ENCODE data around the gene ADAP1. TPM values are rescaled to one million over a fixed set of nuclear protein-coding genes. Genes with fewer than 3 reads are reported as not detected.
A peak's percentile ranks its signal among the peaks of the same experiment; 100 is the strongest.
"Not testable (repeated sequence)": the region's sequence is repeated elsewhere in the genome, so short reads cannot be mapped to it uniquely, and the experiment has no call there.

ADAP1 gene, protein sequence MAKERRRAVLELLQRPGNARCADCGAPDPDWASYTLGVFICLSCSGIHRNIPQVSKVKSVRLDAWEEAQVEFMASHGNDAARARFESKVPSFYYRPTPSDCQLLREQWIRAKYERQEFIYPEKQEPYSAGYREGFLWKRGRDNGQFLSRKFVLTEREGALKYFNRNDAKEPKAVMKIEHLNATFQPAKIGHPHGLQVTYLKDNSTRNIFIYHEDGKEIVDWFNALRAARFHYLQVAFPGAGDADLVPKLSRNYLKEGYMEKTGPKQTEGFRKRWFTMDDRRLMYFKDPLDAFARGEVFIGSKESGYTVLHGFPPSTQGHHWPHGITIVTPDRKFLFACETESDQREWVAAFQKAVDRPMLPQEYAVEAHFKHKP
- polyA plus RNA-seq = 62.0 TPM
- long read RNA-seq, donor 1, partial matches to known transcripts = 0 of 8 reads
- long read RNA-seq, donor 1, other reads (novel, unspliced or antisense) = 0 of 8 reads
- long read RNA-seq, donor 2, transcript ADAP1-201 (11 exons, 2,363 nt) = major isoform, 14 of 18 reads
- long read RNA-seq, donor 2, partial matches to known transcripts = 0 of 18 reads
- long read RNA-seq, donor 2, other reads (novel, unspliced or antisense) = 0 of 18 reads
- long read RNA-seq, donor 3, transcript ADAP1-201 (11 exons, 2,363 nt) = major isoform, 14 of 17 reads
- long read RNA-seq, donor 3, partial matches to known transcripts = 0 of 17 reads
- long read RNA-seq, donor 3, other reads (novel, unspliced or antisense) = 0 of 17 reads
- long read RNA-seq, donor 4, partial matches to known transcripts = 0 of 2 reads
- long read RNA-seq, donor 4, other reads (novel, unspliced or antisense) = 0 of 2 reads
- long read RNA-seq, donor 5, transcript ADAP1-201 (11 exons, 2,363 nt) = major isoform, 6 of 9 reads
- long read RNA-seq, donor 5, partial matches to known transcripts = 0 of 9 reads
- long read RNA-seq, donor 5, other reads (novel, unspliced or antisense) = 0 of 9 reads
- long read RNA-seq, donor 6, transcript ADAP1-201 (11 exons, 2,363 nt) = major isoform, 13 of 22 reads
- long read RNA-seq, donor 6, partial matches to known transcripts = 0 of 22 reads
- long read RNA-seq, donor 6, other reads (novel, unspliced or antisense) = 5 of 22 reads
- long read RNA-seq, donor 7, transcript ADAP1-201 (11 exons, 2,363 nt) = major isoform, 5 of 7 reads
- long read RNA-seq, donor 7, partial matches to known transcripts = 0 of 7 reads
- long read RNA-seq, donor 7, other reads (novel, unspliced or antisense) = 0 of 7 reads
- long read RNA-seq, donor 8, transcript ADAP1-217 (11 exons, 2,118 nt) = minor isoform, 5 of 17 reads
- long read RNA-seq, donor 8, transcript ADAP1-201 (11 exons, 2,363 nt) = major isoform, 10 of 17 reads
- long read RNA-seq, donor 8, partial matches to known transcripts = 0 of 17 reads
- long read RNA-seq, donor 8, other reads (novel, unspliced or antisense) = 0 of 17 reads
- long read RNA-seq, donor 9, transcript ADAP1-201 (11 exons, 2,363 nt) = major isoform, 13 of 17 reads
- long read RNA-seq, donor 9, partial matches to known transcripts = 0 of 17 reads
- long read RNA-seq, donor 9, other reads (novel, unspliced or antisense) = 0 of 17 reads
- long read RNA-seq, donor 10, transcript ADAP1-217 (11 exons, 2,118 nt) = minor isoform, 5 of 16 reads
- long read RNA-seq, donor 10, transcript ADAP1-201 (11 exons, 2,363 nt) = major isoform, 10 of 16 reads
- long read RNA-seq, donor 10, partial matches to known transcripts = 0 of 16 reads
- long read RNA-seq, donor 10, other reads (novel, unspliced or antisense) = 0 of 16 reads
- long read RNA-seq, donor 11, transcript ADAP1-201 (11 exons, 2,363 nt) = major isoform, 6 of 10 reads
- long read RNA-seq, donor 11, partial matches to known transcripts = 0 of 10 reads
- long read RNA-seq, donor 11, other reads (novel, unspliced or antisense) = 0 of 10 reads

DNA sequence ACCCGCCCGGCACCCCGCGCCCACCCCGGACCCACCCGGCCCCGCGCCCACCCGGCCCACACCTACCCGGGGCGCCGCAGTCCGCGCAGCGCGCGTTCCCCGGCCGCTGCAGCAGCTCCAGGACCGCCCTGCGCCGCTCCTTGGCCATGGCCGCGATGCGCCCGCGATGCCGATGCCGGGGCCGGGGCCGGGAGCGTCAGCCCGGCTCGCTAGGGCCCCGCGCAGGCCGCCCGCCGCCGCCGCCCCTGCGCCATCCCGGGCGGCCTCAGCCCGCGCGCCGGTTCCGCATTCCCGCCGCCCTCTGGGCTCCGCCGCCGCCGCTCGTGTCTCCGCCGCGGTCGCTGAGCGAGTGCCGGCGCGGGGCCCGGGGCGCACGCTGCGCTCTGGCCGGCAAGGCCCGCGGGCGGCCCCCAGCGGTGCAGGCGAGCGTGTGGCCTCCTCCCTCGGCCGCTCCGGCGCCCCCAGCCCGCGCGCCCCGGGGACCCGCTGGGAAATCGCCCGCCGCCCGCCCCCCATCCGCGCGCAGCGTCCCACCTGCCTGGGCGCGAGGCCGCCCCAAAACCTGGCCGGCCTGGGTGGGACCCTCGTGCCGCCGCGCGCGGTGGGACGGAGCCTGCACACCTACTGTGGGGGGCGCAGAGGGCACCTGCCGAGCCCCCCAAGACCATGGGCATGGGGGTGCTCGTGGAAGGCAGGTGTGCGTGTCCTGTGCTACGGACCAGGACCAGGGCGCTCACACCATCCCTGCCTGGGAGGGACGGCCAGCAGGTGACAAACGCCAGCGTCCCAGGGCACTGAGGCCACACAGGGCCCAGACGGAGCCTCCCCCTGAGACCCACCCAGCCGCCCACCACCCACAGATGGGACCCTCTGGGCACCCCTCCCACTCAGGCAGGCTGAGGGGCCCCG lies at the start of gene ADAP1:
TSS of gene ADAP1 (minus strand) at position 351 of the 909 bp plus-strand sequence. CDS start at position 148, 203 bp downstream.
- Histone ChIP-seq H3K4me1 (ENCODE audit: control insufficient read depth, insufficient read depth, low read length) (peaks cover 27% of the 10 kb centered on the region), H3K4me3 (ENCODE audit: low read length) (peak within 1 kb of the TSS; percentile 40), H3K9me3 (ENCODE audit: control insufficient read depth, low read depth, low read length) (peaks cover 8% of the 10 kb centered on the region), H3K27me3 (ENCODE audit: control insufficient read depth, insufficient read depth, low read length) (peaks cover 4% of the 10 kb centered on the region), H3K36me3 (ENCODE audit: control insufficient read depth, insufficient read depth, low read length) (peaks cover under 1% of the 10 kb centered on the region), H3K27ac (ENCODE audit: low read length) (peak within 1 kb of the TSS; percentile 63)
- DNase-seq = peak; percentile 51 to 79
- WGBS (ENCODE audit: insufficient coverage, low lambda C conversion rate) = no CpG with 5 or more reads among the region's 115 CpGs

DNA sequence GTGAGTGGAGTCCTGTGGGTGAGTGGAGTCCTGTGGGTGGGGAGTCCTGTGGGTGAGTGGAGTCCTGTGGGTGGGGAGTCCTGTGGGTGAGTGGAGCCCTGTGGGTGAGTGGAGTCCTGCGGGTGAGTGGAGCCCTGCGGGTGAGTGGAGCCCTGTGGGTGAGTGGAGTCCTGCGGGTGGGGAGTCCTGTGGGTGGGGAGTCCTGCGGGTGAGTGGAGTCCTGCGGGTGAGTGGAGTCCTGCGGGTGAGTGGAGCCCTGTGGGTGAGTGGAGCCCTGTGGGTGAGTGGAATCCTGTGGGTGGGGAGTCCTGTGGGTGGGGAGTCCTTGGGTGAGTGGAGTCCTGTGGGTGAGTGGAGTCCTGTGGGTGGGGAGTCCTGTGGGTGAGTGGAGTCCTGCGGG lies 48.0 kb upstream of the ADAP1 start:
- H3K4me1 ChIP-seq (ENCODE audit: control insufficient read depth, insufficient read depth, low read length); H3K27ac ChIP-seq (ENCODE audit: low read length); DNase-seq; H3K4me3 ChIP-seq (ENCODE audit: low read length); H3K9me3 ChIP-seq (ENCODE audit: control insufficient read depth, low read depth, low read length); H3K27me3 ChIP-seq (ENCODE audit: control insufficient read depth, insufficient read depth, low read length); H3K36me3 ChIP-seq (ENCODE audit: control insufficient read depth, insufficient read depth, low read length): not testable (repeated sequence)
- no CpG with 5 or more reads among the region's 7 CpGs for WGBS (ENCODE audit: insufficient coverage, low lambda C conversion rate)

DNA sequence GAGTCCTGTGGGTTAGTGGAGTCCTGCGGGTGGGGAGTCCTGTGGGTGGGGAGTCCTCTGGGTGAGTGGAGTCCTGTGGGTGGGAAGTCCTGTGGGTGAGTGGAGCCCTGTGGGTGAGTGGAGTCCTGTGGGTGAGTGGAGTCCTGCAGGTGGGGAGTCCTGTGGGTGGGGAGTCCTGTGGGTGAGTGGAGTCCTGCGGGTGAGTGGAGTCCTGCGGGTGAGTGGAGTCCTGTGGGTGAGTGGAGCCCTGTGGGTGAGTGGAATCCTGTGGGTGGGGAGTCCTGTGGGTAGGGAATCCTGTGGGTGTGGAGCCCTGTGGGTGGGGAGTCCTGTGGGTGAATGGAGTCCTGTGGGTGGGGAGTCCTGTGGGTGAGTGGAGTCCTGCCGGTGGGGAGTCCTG lies 47.5 kb upstream of the ADAP1 start:
- H3K4me3 ChIP-seq (ENCODE audit: low read length); H3K4me1 ChIP-seq (ENCODE audit: control insufficient read depth, insufficient read depth, low read length); H3K9me3 ChIP-seq (ENCODE audit: control insufficient read depth, low read depth, low read length); H3K27me3 ChIP-seq (ENCODE audit: control insufficient read depth, insufficient read depth, low read length); H3K27ac ChIP-seq (ENCODE audit: low read length); H3K36me3 ChIP-seq (ENCODE audit: control insufficient read depth, insufficient read depth, low read length); DNase-seq: not testable (repeated sequence)
- WGBS (ENCODE audit: insufficient coverage, low lambda C conversion rate) = no CpG with 5 or more reads among the region's 4 CpGs

DNA sequence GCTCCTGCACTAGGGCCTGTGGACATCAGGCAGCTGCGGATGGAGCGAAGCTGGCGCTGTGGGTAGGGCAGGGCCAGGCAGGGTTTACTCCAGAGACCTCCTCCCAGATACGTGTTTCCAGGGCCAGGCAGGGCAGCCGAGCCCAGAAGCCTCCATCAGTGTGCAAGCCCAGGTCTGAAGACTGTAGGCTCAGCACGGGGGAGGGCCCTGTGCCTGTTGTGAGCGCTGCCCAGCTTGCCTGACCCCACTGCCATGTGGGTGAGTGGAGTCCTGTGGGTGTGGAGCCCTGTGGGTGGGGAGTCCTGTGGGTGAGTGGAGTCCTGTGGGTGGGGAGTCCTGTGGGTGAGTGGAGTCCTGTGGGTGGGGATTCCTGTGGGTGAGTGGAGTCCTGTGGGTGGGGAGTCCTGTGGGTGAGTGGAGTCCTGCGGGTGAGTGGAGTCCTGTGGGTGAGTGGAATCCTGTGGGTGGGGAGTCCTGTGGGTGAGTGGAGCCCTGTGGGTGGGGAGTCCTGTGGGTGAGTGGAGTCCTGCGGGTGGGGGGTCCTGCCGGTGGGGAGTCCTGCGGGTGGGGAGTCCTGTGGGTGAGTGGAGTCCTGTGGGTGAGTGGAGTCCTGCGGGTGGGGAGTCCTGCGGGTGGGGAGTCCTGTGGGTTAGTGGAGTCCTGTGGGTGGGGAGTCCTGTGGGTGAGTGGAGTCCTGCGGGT lies 46.7 kb upstream of the ADAP1 start:
- not testable (repeated sequence) for H3K4me3 ChIP-seq (ENCODE audit: low read length); H3K36me3 ChIP-seq (ENCODE audit: control insufficient read depth, insufficient read depth, low read length); H3K9me3 ChIP-seq (ENCODE audit: control insufficient read depth, low read depth, low read length); H3K4me1 ChIP-seq (ENCODE audit: control insufficient read depth, insufficient read depth, low read length); H3K27me3 ChIP-seq (ENCODE audit: control insufficient read depth, insufficient read depth, low read length); H3K27ac ChIP-seq (ENCODE audit: low read length); DNase-seq
- no CpG with 5 or more reads among the region's 14 CpGs for WGBS (ENCODE audit: insufficient coverage, low lambda C conversion rate)

DNA sequence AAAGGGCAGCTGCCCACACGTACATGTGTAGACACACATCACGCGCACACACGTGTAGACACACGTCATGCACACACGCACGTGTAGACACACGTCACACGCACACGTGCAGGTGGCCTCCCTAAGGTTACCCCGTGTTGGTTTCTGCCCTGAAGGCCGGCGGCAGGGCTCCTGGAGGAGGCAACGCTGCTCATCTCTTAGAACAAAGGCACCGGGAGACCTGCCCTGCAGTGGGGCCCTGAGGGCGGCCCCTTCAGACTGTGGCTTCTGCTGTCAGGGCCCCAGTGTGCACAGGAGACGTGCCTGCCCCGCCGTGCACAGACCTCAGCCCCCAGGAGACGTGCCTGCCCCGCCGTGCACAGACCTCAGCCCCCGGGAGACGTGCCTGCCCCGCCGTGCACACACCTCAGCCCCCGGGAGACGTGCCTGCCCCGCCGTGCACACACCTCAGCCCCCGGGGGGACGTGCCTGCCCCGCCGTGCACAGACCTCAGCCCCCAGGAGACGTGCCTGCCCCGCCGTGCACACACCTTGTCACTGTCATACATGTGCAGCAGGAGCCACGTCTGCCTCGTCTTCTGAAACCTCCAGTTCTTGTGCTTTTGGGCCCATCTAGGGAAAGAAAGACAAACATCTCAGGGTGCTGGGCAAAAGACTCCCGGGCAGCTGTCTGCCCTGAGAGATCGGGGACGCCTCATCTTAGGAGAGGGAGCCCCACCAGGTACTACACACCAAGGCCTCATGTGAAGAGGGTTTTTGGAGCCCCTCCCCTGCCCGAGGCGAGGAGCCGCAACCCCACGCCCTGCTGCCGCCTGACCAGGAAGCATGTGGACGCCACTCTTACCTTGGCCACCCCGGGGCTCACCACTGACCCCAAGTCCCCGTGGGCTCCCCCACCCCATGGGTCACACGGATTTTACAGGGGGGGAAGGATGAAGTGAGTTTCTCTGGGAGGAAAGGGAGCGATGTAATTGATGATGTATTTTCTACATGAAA lies 45.8 kb upstream of the ADAP1 start:
- no peaks in the 10 kb centered on the region for H3K27me3 ChIP-seq (ENCODE audit: control insufficient read depth, insufficient read depth, low read length)

DNA sequence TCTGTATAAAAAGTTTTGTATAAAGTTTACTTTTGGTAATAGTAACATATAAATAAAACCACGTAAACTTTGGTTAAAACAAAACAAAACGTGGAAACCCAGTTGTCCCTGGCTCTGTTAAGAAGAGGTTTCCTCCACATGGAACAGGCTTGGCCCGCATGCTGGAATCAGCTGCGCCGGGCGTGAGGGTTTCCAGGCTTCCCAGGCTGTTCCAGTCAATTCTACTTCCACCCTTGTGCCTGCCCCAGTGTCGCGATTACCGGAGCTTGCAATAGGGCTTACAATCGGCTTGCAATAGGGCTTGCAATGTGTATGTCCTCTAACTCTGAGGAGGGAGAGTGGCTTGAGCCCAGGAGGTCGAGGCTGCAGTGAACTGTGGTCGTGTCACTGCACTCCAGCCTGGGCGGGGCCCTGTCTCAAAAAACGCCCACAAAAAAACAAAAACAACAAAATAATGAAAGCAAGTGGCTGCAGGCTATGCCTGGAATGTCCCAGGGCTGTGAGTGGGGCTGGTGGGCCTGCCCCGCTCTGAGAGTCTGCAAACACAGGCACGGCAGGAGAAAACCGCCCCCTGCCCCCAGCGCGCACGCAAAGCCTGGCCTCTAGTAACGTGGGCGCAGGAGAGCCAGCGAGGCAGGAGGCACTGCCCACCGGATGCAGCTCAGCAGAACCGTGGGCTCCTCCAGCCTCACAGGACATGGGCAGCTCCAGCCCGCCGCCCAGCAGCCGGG lies 44.8 kb upstream of the ADAP1 start:
- no peak for DNase-seq
- Histone ChIP-seq H3K27me3 (ENCODE audit: control insufficient read depth, insufficient read depth, low read length) (no peaks in the 10 kb centered on the region), H3K36me3 (ENCODE audit: control insufficient read depth, insufficient read depth, low read length) (peaks cover 10% of the 10 kb centered on the region), H3K27ac (ENCODE audit: low read length) (no peak overlapping the region), H3K9me3 (ENCODE audit: control insufficient read depth, low read depth, low read length) (no peaks in the 10 kb centered on the region), H3K4me3 (ENCODE audit: low read length) (no peak overlapping the region), H3K4me1 (ENCODE audit: control insufficient read depth, insufficient read depth, low read length) (peaks cover 6% of the 10 kb centered on the region)
- WGBS (ENCODE audit: insufficient coverage, low lambda C conversion rate) = 100% methylated on average over 1 of the region's 28 CpGs

More for the DNA sequence above, 45.8 kb upstream of the ADAP1 start:
- Histone ChIP-seq H3K9me3 (ENCODE audit: control insufficient read depth, low read depth, low read length) (peaks cover 1% of the 10 kb centered on the region), H3K4me3 (ENCODE audit: low read length) (no peak overlapping the region), H3K36me3 (ENCODE audit: control insufficient read depth, insufficient read depth, low read length) (peaks cover 10% of the 10 kb centered on the region), H3K27ac (ENCODE audit: low read length) (no peak overlapping the region), H3K4me1 (ENCODE audit: control insufficient read depth, insufficient read depth, low read length) (peaks cover 6% of the 10 kb centered on the region)
- WGBS (ENCODE audit: insufficient coverage, low lambda C conversion rate) = no CpG with 5 or more reads among the region's 52 CpGs
- no peak for DNase-seq

Measured in large intestine (tissue), 12 donors.